Lower lobe of right lung (tissue), 2 donors: Measurements from ENCODE around the gene KRTAP6-1. TPM values are rescaled to one million over a fixed set of nuclear protein-coding genes. Genes with fewer than 3 reads are reported as not detected.

Source experiments
- ATAC-seq, 2 donors: fragments of 200-7000 bp; cut with Tn5 transposase; one replicate each; pipeline ENCODE4 v1.9.1; 2020 to 2022; ENCODE audit warnings: mild to moderate bottlenecking in 2 of 2, moderate library complexity in 2 of 2
- DNase-seq: peaks from one replicate; pipeline ENCODE4 v3.0.0-alpha.2; 2020
- H3K27ac ChIP-seq: fragments of 200-600 bp; one replicate; pipeline ENCODE4 v1.8.0; 2022
- H3K27me3 ChIP-seq: fragments of 200-600 bp; one replicate; pipeline ENCODE4 v1.8.0; 2022; ENCODE audit warnings: low read depth
- H3K36me3 ChIP-seq: fragments of 200-600 bp; one replicate; pipeline ENCODE4 v1.8.0; 2022; ENCODE audit warnings: mild to moderate bottlenecking
- H3K4me1 ChIP-seq: fragments of 200-600 bp; one replicate; pipeline ENCODE4 v1.8.0; 2022
- H3K4me3 ChIP-seq: fragments of 200-600 bp; one replicate; pipeline ENCODE4 v1.8.0; 2022; ENCODE audit warnings: mild to moderate bottlenecking
- H3K9me3 ChIP-seq: fragments of 200-600 bp; one replicate; pipeline ENCODE4 v1.8.0; 2022
- intact Hi-C: fragments of 100-400 bp; cut with DNase I; formaldehyde crosslinking; loops from one replicate; pipeline ENCODE4 v1.11.0; 2022
- total RNA-seq: library from RNA; stranded (reverse); fragmentation: NEBNext Ultra II Directional; extraction: Animal tissue kit (Norgen Biotek cat#: 25700); gene quantifications from one replicate; pipeline ENCODE4 v1.2.1, GENCODE V29; 2021
- TF ChIP-seq, protein P1 (sequence below): fragments of 200-600 bp; IDR thresholded peaks from one replicate; pipeline ENCODE4 v1.8.0; 2022; ENCODE audit warnings: antibody characterized with exemption, mild to moderate bottlenecking
- donor health status: DM: no; HTN: yes; CAD: no; lungs with severe emphysema.

KRTAP6-1 gene
- total RNA-seq, 1 donor from 2014 or later, result not detected

- DNase-seq (no peak), ATAC-seq (no peak)
- no peak overlapping the region for H3K27ac ChIP-seq
- intact Hi-C loops, result no loop called here
- H3K4me3 ChIP-seq, result no peak overlapping the region
- no peaks in the 10 kb centered on the region for H3K9me3 ChIP-seq
- H3K36me3 ChIP-seq, result no peaks in the 10 kb centered on the region
- no peaks in the 10 kb centered on the region for H3K4me1 ChIP-seq
- H3K27me3 ChIP-seq, result no peaks in the 10 kb centered on the region
- TF ChIP-seq, protein P1, sequence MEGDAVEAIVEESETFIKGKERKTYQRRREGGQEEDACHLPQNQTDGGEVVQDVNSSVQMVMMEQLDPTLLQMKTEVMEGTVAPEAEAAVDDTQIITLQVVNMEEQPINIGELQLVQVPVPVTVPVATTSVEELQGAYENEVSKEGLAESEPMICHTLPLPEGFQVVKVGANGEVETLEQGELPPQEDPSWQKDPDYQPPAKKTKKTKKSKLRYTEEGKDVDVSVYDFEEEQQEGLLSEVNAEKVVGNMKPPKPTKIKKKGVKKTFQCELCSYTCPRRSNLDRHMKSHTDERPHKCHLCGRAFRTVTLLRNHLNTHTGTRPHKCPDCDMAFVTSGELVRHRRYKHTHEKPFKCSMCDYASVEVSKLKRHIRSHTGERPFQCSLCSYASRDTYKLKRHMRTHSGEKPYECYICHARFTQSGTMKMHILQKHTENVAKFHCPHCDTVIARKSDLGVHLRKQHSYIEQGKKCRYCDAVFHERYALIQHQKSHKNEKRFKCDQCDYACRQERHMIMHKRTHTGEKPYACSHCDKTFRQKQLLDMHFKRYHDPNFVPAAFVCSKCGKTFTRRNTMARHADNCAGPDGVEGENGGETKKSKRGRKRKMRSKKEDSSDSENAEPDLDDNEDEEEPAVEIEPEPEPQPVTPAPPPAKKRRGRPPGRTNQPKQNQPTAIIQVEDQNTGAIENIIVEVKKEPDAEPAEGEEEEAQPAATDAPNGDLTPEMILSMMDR, result no peak
Measured at GRCh38 chr21:30579346-30579745, 34.4 kb downstream of the KRTAP6-1 start.

GRCh38 chr21:30577766-30578165, 36.0 kb downstream of the KRTAP6-1 start:
- intact Hi-C loops, result no loop called here
- Histone ChIP-seq H3K9me3 (no peaks in the 10 kb centered on the region), H3K36me3 (no peaks in the 10 kb centered on the region), H3K4me1 (no peaks in the 10 kb centered on the region), H3K27ac (no peak overlapping the region), H3K4me3 (no peak overlapping the region), H3K27me3 (no peaks in the 10 kb centered on the region)
- DNase-seq, result no peak
- ATAC-seq, result no peak
- TF ChIP-seq, protein P1, result no peak

DNA sequence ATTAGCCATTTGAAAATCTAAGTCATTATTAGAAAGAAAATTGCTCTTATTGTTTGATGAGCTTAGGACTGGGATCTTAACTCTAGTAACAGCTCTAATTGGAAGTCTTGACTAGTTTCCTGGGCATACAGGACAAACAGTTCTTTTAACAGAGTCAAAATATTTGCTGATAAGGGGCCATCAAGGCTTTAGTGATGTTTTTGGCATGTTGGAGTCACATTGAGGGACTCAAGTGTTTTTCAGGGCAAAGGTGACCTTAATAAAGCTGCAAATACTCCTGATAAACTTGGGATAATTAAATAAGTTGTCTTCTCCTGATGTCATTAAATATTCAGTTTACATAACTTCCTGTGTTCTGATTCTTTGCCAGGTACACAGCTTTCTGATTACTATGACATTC, 46.1 kb downstream of the KRTAP6-1 start:
- intact Hi-C loops, result no loop called here
- DNase-seq (no peak), ATAC-seq (no peak)
- no peaks in the 10 kb centered on the region for H3K4me1 ChIP-seq
- no peaks in the 10 kb centered on the region for H3K9me3 ChIP-seq
- no peak overlapping the region for H3K27ac ChIP-seq
- no peaks in the 10 kb centered on the region for H3K36me3 ChIP-seq
- TF ChIP-seq, protein P1, result no peak
- no peak overlapping the region for H3K4me3 ChIP-seq
- H3K27me3 ChIP-seq, result no peaks in the 10 kb centered on the region

DNA sequence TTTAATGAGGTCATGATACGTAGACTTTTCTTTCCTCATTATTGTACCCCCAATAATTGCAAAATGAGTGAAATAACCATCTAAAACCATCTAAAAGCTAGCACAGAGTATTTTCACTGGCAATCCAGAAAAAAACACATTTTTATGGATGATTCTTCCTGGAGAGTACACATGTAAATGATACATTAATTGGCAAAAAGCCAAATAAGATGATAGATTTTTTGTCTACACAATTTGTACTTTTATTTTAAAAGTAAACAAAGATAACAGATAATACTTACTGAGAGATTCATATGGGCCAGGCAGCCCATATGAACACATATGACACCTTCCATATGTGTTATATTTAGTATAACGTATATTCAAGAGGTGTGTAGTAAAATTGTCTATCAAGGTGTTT, 50.1 kb downstream of the KRTAP6-1 start:
- DNase-seq, result no peak
- H3K4me1 ChIP-seq, result no peaks in the 10 kb centered on the region
- no peaks in the 10 kb centered on the region for H3K27me3 ChIP-seq
- H3K9me3 ChIP-seq, result no peaks in the 10 kb centered on the region
- intact Hi-C loops, result no loop called here
- H3K27ac ChIP-seq, result no peak overlapping the region
- no peaks in the 10 kb centered on the region for H3K36me3 ChIP-seq
- H3K4me3 ChIP-seq, result no peak overlapping the region
- ATAC-seq, result no peak
- TF ChIP-seq, protein P1, result no peak

Other genes starting within 250 kb of the KRTAP6-1 start
- not detected for gene KRTAP13-2, start 241.7 kb downstream of the KRTAP6-1 start, total RNA-seq
- gene KRTAP13-1, start 217.9 kb downstream of the KRTAP6-1 start, total RNA-seq, result not detected
- not detected for gene KRTAP13-3, start 188.0 kb downstream of the KRTAP6-1 start, total RNA-seq
- not detected for gene KRTAP13-4, start 183.7 kb downstream of the KRTAP6-1 start, total RNA-seq
- gene KRTAP15-1, start 173.7 kb downstream of the KRTAP6-1 start, total RNA-seq, result not detected
- not detected for gene KRTAP19-1, start 133.6 kb downstream of the KRTAP6-1 start, total RNA-seq
- not detected for gene KRTAP19-2, start 126.5 kb downstream of the KRTAP6-1 start, total RNA-seq
- not detected for gene KRTAP19-3, start 121.9 kb downstream of the KRTAP6-1 start, total RNA-seq
- not detected for gene KRTAP19-4, start 116.8 kb downstream of the KRTAP6-1 start, total RNA-seq
- gene KRTAP19-5, start 111.8 kb downstream of the KRTAP6-1 start, total RNA-seq, result not detected
- gene KRTAP19-6, start 72.1 kb downstream of the KRTAP6-1 start, total RNA-seq, result not detected
- gene KRTAP19-7, start 52.6 kb downstream of the KRTAP6-1 start, total RNA-seq, result not detected
- gene KRTAP22-2, start 23.5 kb downstream of the KRTAP6-1 start, total RNA-seq, result not detected
- gene KRTAP6-3, start 21.5 kb downstream of the KRTAP6-1 start, total RNA-seq, result not detected
- not detected for gene KRTAP6-2, start 15.0 kb downstream of the KRTAP6-1 start, total RNA-seq
- not detected for gene KRTAP22-1, start 12.8 kb downstream of the KRTAP6-1 start, total RNA-seq
- not detected for gene KRTAP20-1, start 2.5 kb upstream of the KRTAP6-1 start, total RNA-seq
- gene KRTAP20-4, start 6.7 kb upstream of the KRTAP6-1 start, total RNA-seq, result not detected
- gene KRTAP20-2, start 21.3 kb upstream of the KRTAP6-1 start, total RNA-seq, result not detected
- not detected for gene KRTAP20-3, start 28.9 kb upstream of the KRTAP6-1 start, total RNA-seq
- gene KRTAP21-3, start 104.8 kb upstream of the KRTAP6-1 start, total RNA-seq, result not detected
- gene KRTAP21-2, start 133.3 kb upstream of the KRTAP6-1 start, total RNA-seq, result not detected
- not detected for gene KRTAP21-1, start 141.5 kb upstream of the KRTAP6-1 start, total RNA-seq
- not detected for gene KRTAP8-1, start 199.3 kb upstream of the KRTAP6-1 start, total RNA-seq
- not detected for gene KRTAP7-1, start 215.8 kb upstream of the KRTAP6-1 start, total RNA-seq